GM12873 (cell line): Measurements from ENCODE around the gene OVAAL.

Experiments
- TF ChIP-seq, protein P1 (sequence below): IDR thresholded peaks from 2 replicates; pipeline ENCODE4 v1.5.1; 2012; ENCODE audit warnings: low read depth, mild to moderate bottlenecking, moderate library complexity, low read length, control low read depth; ENCODE audit not compliant: insufficient read depth; ENCODE audit errors: missing control alignments

OVAAL gene

DNA sequence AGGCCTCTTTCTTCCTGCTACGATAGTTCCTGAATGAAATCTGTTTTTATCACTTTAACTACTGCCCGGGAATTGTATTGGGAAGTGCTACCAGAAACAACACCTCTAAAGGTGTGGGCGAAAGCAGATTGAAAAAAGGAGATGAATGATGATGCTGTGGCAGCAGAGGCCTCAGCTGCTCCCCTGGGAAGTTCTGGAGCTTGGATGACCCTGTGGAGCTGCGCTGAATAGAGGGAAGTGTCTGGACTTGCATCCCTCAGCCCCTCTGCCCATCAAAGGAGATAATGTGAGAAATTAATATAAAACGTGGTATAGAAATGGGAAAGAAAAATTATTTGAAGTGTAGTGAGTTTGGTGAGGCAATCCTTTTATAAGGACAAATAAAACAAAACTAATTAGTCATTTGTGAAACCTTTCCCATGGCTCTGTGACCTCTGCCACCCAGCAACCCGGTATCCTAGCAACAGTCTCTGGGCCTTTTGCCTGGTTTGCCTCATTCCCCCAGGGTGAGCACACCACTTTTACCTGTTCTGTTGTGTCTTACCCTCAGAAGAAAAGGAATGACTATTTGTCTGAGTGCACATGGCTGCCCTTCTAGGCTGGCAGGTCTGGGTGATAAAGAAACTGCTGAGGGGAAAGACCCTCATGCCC is 21.3 kb downstream of the OVAAL start:
- TF ChIP-seq, protein P1, sequence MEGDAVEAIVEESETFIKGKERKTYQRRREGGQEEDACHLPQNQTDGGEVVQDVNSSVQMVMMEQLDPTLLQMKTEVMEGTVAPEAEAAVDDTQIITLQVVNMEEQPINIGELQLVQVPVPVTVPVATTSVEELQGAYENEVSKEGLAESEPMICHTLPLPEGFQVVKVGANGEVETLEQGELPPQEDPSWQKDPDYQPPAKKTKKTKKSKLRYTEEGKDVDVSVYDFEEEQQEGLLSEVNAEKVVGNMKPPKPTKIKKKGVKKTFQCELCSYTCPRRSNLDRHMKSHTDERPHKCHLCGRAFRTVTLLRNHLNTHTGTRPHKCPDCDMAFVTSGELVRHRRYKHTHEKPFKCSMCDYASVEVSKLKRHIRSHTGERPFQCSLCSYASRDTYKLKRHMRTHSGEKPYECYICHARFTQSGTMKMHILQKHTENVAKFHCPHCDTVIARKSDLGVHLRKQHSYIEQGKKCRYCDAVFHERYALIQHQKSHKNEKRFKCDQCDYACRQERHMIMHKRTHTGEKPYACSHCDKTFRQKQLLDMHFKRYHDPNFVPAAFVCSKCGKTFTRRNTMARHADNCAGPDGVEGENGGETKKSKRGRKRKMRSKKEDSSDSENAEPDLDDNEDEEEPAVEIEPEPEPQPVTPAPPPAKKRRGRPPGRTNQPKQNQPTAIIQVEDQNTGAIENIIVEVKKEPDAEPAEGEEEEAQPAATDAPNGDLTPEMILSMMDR = no peak

DNA sequence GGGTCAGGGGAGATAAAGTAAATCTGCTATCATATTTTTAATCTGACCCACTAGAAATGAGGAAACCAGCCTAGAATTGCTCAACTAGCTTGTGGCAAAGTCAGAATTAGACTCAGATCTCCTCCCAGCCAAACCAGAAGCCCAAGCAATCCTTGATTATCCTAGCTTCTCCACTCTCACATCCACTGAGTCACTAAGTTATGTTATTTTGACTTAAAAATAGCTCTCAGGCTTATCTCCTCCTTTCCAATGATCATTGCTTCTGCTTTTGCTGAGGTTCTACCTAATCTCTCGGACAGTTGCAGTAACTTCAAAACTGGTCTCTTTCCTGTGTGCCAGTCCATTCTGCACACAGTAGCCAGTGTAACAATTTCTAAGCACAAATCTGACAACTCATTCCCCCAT is 22.9 kb downstream of the OVAAL start:
- TF ChIP-seq, protein P1 = no peak

DNA sequence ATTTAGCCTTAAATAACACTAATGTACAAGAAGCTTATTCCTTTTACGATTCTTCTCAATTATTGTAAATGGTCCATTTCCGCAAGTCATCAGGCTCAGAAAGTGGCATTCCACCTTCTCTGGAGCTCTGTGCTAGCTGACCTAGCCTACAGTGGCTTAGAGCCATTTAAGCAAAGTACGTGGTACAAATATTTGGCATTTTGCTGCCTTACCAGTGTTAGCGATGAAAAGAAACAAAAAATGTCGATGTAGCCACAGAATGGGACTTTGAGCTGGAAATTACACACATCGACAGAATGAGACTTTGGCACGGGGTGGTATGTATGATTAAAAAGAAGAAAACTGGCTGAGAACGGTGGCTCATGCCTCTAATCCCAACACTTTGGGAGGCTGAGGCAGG is 26.1 kb downstream of the OVAAL start:
- TF ChIP-seq, protein P1 = no peak

GRCh38 chr1:180585994-180586359 is 27.2 kb downstream of the OVAAL start:
- TF ChIP-seq, protein P1 = no peak

GRCh38 chr1:180586671-180587155 is 27.9 kb downstream of the OVAAL start:
- TF ChIP-seq, protein P1 = no peak

GRCh38 chr1:180588121-180588520 is 29.4 kb downstream of the OVAAL start:
- TF ChIP-seq, protein P1 = no peak

- TF ChIP-seq, protein P1 = no peak
These were observed 32.1 kb downstream of the OVAAL start for GRCh38 chr1:180590889-180591288.

DNA sequence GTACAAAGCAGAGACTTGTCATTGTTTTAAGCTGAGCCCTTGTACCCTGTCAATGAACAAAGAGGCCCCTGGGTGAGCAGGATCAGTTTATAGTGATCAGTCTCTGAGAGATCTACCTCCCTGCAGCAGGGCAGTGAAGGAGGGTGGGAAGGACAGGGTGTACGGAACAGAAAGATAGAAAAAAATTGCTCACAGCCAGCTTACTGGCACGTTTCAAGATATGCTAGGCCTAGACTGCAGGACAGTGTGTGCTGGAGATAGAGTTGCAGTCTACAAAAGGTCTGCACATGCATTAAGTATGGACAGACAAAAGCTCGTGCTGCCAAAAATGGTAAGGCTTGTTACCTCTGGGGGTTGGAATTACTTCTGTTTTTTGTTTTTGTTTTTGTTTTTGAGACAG is 34.6 kb downstream of the OVAAL start:
- TF ChIP-seq, protein P1 = no peak
